ENCODE data around the gene NOSTRIN.

NOSTRIN gene

GRCh38 chr2:168903888-168904287, 101.5 kb downstream of the NOSTRIN start:
- no peak for TF ChIP-seq CTCF (IDR thresholded peaks at IDR 0.05; ENCODE audit: low read depth, low read length)
- Histone ChIP-seq H3K9me3 (ENCODE audit: severe bottlenecking) (no peaks in the 10 kb centered on the region), H3K27me3 (ENCODE audit: insufficient read depth, low read depth, severe bottlenecking) (no peaks in the 10 kb centered on the region)

GRCh38 chr2:168904358-168904757, 101.9 kb downstream of the NOSTRIN start:
- no peak for DNase-seq
- Histone ChIP-seq H3K9me3 (ENCODE audit: severe bottlenecking) (no peaks in the 10 kb centered on the region), H3K27me3 (ENCODE audit: insufficient read depth, low read depth, severe bottlenecking) (no peaks in the 10 kb centered on the region), H3K36me3 (no peaks in the 10 kb centered on the region), H3K27ac (no peak overlapping the region), H3K4me3 (ENCODE audit: low read depth, low read length) (no peak overlapping the region)
- no peak for TF ChIP-seq CTCF (IDR thresholded peaks at IDR 0.05; ENCODE audit: low read depth, low read length)

More at GRCh38 chr2:168903888-168904287, 101.5 kb downstream of the NOSTRIN start:
- DNase-seq = no peak
- no peaks in the 10 kb centered on the region for H3K36me3 ChIP-seq
- H3K4me3 ChIP-seq (ENCODE audit: low read depth, low read length) = no peak overlapping the region
- H3K27ac ChIP-seq = no peak overlapping the region

GRCh38 chr2:168907940-168908662, 105.7 kb downstream of the NOSTRIN start:
- no peaks in the 10 kb centered on the region for H3K27me3 ChIP-seq (ENCODE audit: insufficient read depth, low read depth, severe bottlenecking)
- H3K4me3 ChIP-seq (ENCODE audit: low read depth, low read length) = no peak overlapping the region
- no peak overlapping the region for H3K27ac ChIP-seq
- no peaks in the 10 kb centered on the region for H3K9me3 ChIP-seq (ENCODE audit: severe bottlenecking)
- no peak for TF ChIP-seq CTCF (IDR thresholded peaks at IDR 0.05; ENCODE audit: low read depth, low read length)
- H3K36me3 ChIP-seq = no peaks in the 10 kb centered on the region
- no peak for DNase-seq

GRCh38 chr2:168910330-168910729, 107.9 kb downstream of the NOSTRIN start:
- no peaks in the 10 kb centered on the region for H3K9me3 ChIP-seq (ENCODE audit: severe bottlenecking)
- no peaks in the 10 kb centered on the region for H3K36me3 ChIP-seq
- no peak for DNase-seq
- TF ChIP-seq CTCF (IDR thresholded peaks at IDR 0.05; ENCODE audit: low read depth, low read length) = no peak
- no peak overlapping the region for H3K27ac ChIP-seq
- H3K4me3 ChIP-seq (ENCODE audit: low read depth, low read length) = no peak overlapping the region
- H3K27me3 ChIP-seq (ENCODE audit: insufficient read depth, low read depth, severe bottlenecking) = no peaks in the 10 kb centered on the region

- H3K27me3 ChIP-seq (ENCODE audit: insufficient read depth, low read depth, severe bottlenecking) = no peaks in the 10 kb centered on the region
- H3K36me3 ChIP-seq = no peaks in the 10 kb centered on the region
- no peak for TF ChIP-seq CTCF (IDR thresholded peaks at IDR 0.05; ENCODE audit: low read depth, low read length)
- no peaks in the 10 kb centered on the region for H3K9me3 ChIP-seq (ENCODE audit: severe bottlenecking)
- no peak for DNase-seq
- H3K4me3 ChIP-seq (ENCODE audit: low read depth, low read length) = no peak overlapping the region
- H3K27ac ChIP-seq = no peak overlapping the region
Observed at GRCh38 chr2:168912466-168912865, 110.0 kb downstream of the NOSTRIN start.

- TF ChIP-seq CTCF (IDR thresholded peaks at IDR 0.05; ENCODE audit: low read depth, low read length) = no peak
- no peaks in the 10 kb centered on the region for H3K27me3 ChIP-seq (ENCODE audit: insufficient read depth, low read depth, severe bottlenecking)
- no peak for DNase-seq
- no peak overlapping the region for H3K27ac ChIP-seq
- no peak overlapping the region for H3K4me3 ChIP-seq (ENCODE audit: low read depth, low read length)
- H3K9me3 ChIP-seq (ENCODE audit: severe bottlenecking) = no peaks in the 10 kb centered on the region
- no peaks in the 10 kb centered on the region for H3K36me3 ChIP-seq
Observed at GRCh38 chr2:168912901-168913369, 110.5 kb downstream of the NOSTRIN start.
